H9 (cell line): ENCODE measurements around the gene GPR35. TPM values are rescaled to one million over a fixed set of nuclear protein-coding genes. Genes with fewer than 3 reads are reported as not detected.

ENCODE experiments used
- DNase-seq: peaks from one replicate; pipeline ENCODE4 v3.0.0-alpha.2; 2017
- H2AFZ ChIP-seq: one replicate; pipeline ENCODE4 v1.6.1; 2013; ENCODE audit warnings: mild to moderate bottlenecking, low read length, control low read depth, moderate library complexity
- H2AK5ac ChIP-seq: 2 replicates; pipeline ENCODE4 v1.6.1; 2013; ENCODE audit warnings: low read length, control low read depth, mixed read lengths; ENCODE audit not compliant: insufficient read length
- H2BK120ac ChIP-seq: one replicate; pipeline ENCODE4 v1.6.1; 2013; ENCODE audit warnings: low read depth, mild to moderate bottlenecking, low read length, control low read depth, inconsistent platforms; ENCODE audit not compliant: poor library complexity, severe bottlenecking
- H2BK12ac ChIP-seq: 2 replicates; pipeline ENCODE4 v1.6.1; 2013; ENCODE audit warnings: low read length, control low read depth, mixed read lengths, low read depth; ENCODE audit not compliant: insufficient read length
- H2BK15ac ChIP-seq: 2 replicates; pipeline ENCODE4 v1.6.1; 2013; ENCODE audit warnings: low read depth, low read length, control low read depth
- H2BK20ac ChIP-seq: one replicate; pipeline ENCODE4 v1.6.1; 2013; ENCODE audit warnings: low read depth, mild to moderate bottlenecking, low read length, control low read depth, inconsistent platforms; ENCODE audit not compliant: poor library complexity, severe bottlenecking
- H2BK5ac ChIP-seq: 2 replicates; pipeline ENCODE4 v1.6.1; 2013; ENCODE audit warnings: low read length, control low read depth, mixed read lengths; ENCODE audit not compliant: insufficient read length
- H3K14ac ChIP-seq: 2 replicates; pipeline ENCODE4 v1.6.1; 2013; ENCODE audit warnings: low read length, control low read depth; ENCODE audit not compliant: insufficient read depth
- H3K18ac ChIP-seq: 2 replicates; pipeline ENCODE4 v1.6.1; 2013; ENCODE audit warnings: low read depth, mild to moderate bottlenecking, mixed read lengths, low read length, control low read depth; ENCODE audit not compliant: insufficient read length
- H3K23ac ChIP-seq: 2 replicates; pipeline ENCODE4 v1.6.1; 2013; ENCODE audit warnings: low read length, control low read depth, mixed read lengths, low read depth; ENCODE audit not compliant: insufficient read length
- H3K23me2 ChIP-seq: 2 replicates; pipeline ENCODE4 v1.6.1; 2013; ENCODE audit warnings: low read depth, mild to moderate bottlenecking, mixed read lengths, low read length, control low read depth; ENCODE audit not compliant: insufficient read length, poor library complexity, severe bottlenecking
- H3K27ac ChIP-seq: 2 replicates; pipeline ENCODE4 v1.5.1; 2013; ENCODE audit warnings: low read length, control low read depth, mixed read lengths, low read depth; ENCODE audit not compliant: insufficient read length
- H3K27me3 ChIP-seq: 2 replicates; pipeline ENCODE4 v1.6.1; 2013; ENCODE audit warnings: low read length, control low read depth, inconsistent platforms; ENCODE audit not compliant: insufficient read depth
- H3K4ac ChIP-seq: 2 replicates; pipeline ENCODE4 v1.6.1; 2013; ENCODE audit warnings: low read depth, mild to moderate bottlenecking, control low read depth, inconsistent platforms, low read length, moderate library complexity
- H3K4me1 ChIP-seq: 2 replicates; pipeline ENCODE4 v1.6.1; 2013; ENCODE audit warnings: low read length, control low read depth, inconsistent platforms; ENCODE audit not compliant: insufficient read depth
- H3K4me2 ChIP-seq: 2 replicates; pipeline ENCODE4 v1.6.1; 2013; ENCODE audit warnings: low read length, control low read depth, mixed read lengths; ENCODE audit not compliant: insufficient read length, insufficient read depth
- H3K56ac ChIP-seq: 2 replicates; pipeline ENCODE4 v1.6.1; 2013; ENCODE audit warnings: low read depth, mild to moderate bottlenecking, mixed read lengths, low read length, control low read depth; ENCODE audit not compliant: insufficient read length
- H3K79me1 ChIP-seq: 2 replicates; pipeline ENCODE4 v1.6.1; 2013; ENCODE audit warnings: low read depth, mild to moderate bottlenecking, moderate library complexity, low read length, control low read depth, inconsistent platforms; ENCODE audit not compliant: insufficient read depth, poor library complexity, severe bottlenecking
- H3K79me2 ChIP-seq: 2 replicates; pipeline ENCODE4 v1.6.1; 2013; ENCODE audit warnings: low read length, control low read depth, inconsistent platforms; ENCODE audit not compliant: insufficient read depth
- H3K9ac ChIP-seq: 2 replicates; pipeline ENCODE4 v1.6.1; 2013; ENCODE audit warnings: low read length, control low read depth, mixed read lengths; ENCODE audit not compliant: insufficient read length; ENCODE audit errors: extremely low read depth
- H3K9me3 ChIP-seq: one replicate; pipeline ENCODE4 v1.6.1; 2013; ENCODE audit warnings: low read depth, low read length, inconsistent platforms; ENCODE audit not compliant: control insufficient read depth
- H3T11ph ChIP-seq: one replicate; pipeline ENCODE4 v1.6.1; 2013; ENCODE audit warnings: mild to moderate bottlenecking, low read length, control low read depth, inconsistent platforms
- H4K20me1 ChIP-seq: one replicate; pipeline ENCODE4 v1.6.1; 2013; ENCODE audit not compliant: control insufficient read depth, insufficient read length, insufficient read depth
- H4K5ac ChIP-seq: 2 replicates; pipeline ENCODE4 v1.6.1; 2013; ENCODE audit warnings: low read depth, mild to moderate bottlenecking, mixed read lengths, low read length, control low read depth; ENCODE audit not compliant: insufficient read length
- H4K8ac ChIP-seq: replicated peaks from 2 replicates; pipeline ENCODE4 v1.6.1; 2013; ENCODE audit warnings: low read length, control low read depth, mixed read lengths, low read depth; ENCODE audit not compliant: insufficient read length
- H4K91ac ChIP-seq: 2 replicates; pipeline ENCODE4 v1.6.1; 2013; ENCODE audit warnings: low read depth, mild to moderate bottlenecking, moderate library complexity, mixed read lengths, low read length, control low read depth; ENCODE audit not compliant: insufficient read length
- H3K27ac Mint-ChIP-seq, 3 experiments: 2 replicates in 2 of 3; 3 replicates in 1 of 3; pipeline ENCODE4 v1.8.0; 2020 to 2021; ENCODE audit warnings: mixed read lengths in 3 of 3, mild to moderate bottlenecking in 1 of 3, moderate library complexity in 1 of 3
- H3K27me3 Mint-ChIP-seq: 2 replicates; pipeline ENCODE4 v1.8.0; 2021; ENCODE audit warnings: low read depth, mild to moderate bottlenecking, moderate library complexity, mixed read lengths
- H3K36me3 Mint-ChIP-seq, 3 experiments: 2 replicates in 2 of 3; 3 replicates in 1 of 3; pipeline ENCODE4 v1.8.0; 2020 to 2021; ENCODE audit warnings: low read depth in 3 of 3, mixed read lengths in 3 of 3; ENCODE audit not compliant: insufficient read depth in 1 of 3
- H3K4me1 Mint-ChIP-seq, 2 experiments: 2 replicates each; pipeline ENCODE4 v1.8.0; 2020; ENCODE audit warnings: mixed read lengths in 2 of 2
- H3K4me3 Mint-ChIP-seq, 2 experiments: 2 replicates in 1 of 2; 3 replicates in 1 of 2; pipeline ENCODE4 v1.8.0; 2020 to 2021; ENCODE audit warnings: mild to moderate bottlenecking in 2 of 2, mixed read lengths in 2 of 2, moderate library complexity in 1 of 2
- H3K9me3 Mint-ChIP-seq, 2 experiments: 2 replicates in 1 of 2; 3 replicates in 1 of 2; pipeline ENCODE4 v1.8.0; 2020; ENCODE audit warnings: mild to moderate bottlenecking in 2 of 2, mixed read lengths in 2 of 2, moderate library complexity in 1 of 2
- CTCF ChIP-seq: fragments of 200-600 bp; sonication (generic); conservative IDR thresholded peaks from 3 replicates; pipeline ENCODE4 v1.8.0; 2021; ENCODE audit warnings: antibody characterized with exemption, mild to moderate bottlenecking
- WGBS: extraction: QIAGEN DNeasy Blood & Tissue Kit; methylation state at CpG from one replicate; pipeline ENCODE4 v1.1.7; 2013; ENCODE audit warnings: missing lambda C conversion rate, low lambda C conversion rate, mixed read lengths; ENCODE audit not compliant: insufficient read length; ENCODE audit errors: extremely low coverage; 5-methylcytosine and 5-hydroxymethylcytosine counted together
- total RNA-seq: library from RNA; stranded (reverse); gene quantifications from 2 replicates; pipeline ENCODE4 v1.2.1, GENCODE V29; 2021

The GPR35 gene
- total RNA-seq, 1 experiment from 2014 or later, result 1.4 TPM

DNA sequence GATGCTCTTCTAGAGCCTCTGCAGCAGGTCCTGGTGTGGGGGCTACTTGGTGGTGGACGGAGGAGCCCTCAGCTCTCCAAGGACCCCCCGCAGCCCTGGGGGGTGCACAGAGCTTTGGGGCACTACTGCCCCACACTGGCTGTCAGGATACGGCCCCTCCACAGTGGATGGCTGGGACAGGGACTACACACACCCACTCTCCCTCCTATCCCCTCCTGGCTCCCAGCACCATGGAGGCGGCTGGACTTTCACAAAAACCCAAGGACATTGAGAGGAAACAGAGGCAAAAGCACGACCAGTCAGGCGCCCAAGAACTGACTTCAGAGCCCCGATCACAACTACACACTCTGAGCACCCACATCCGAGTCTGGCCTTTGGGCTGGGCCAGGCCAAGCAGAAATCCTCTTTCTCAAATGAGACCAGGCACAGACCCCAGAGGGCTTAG lies 12.6 kb downstream of the GPR35 start:
- no peak for DNase-seq
- no peak for TF ChIP-seq CTCF
- Histone ChIP-seq H3K23ac (no peak overlapping the region), H3K27ac (no peak overlapping the region), H3K18ac (no peak overlapping the region), H3K79me2 (no peaks in the 10 kb centered on the region), H2AFZ (no peak overlapping the region), H3K4me2 (no peak overlapping the region), H3K27me3 (no peaks in the 10 kb centered on the region; the same call in 1 of the 2 replicates), H3K79me1 (no peaks in the 10 kb centered on the region), H4K8ac (no peak overlapping the region), H4K20me1 (no peaks in the 10 kb centered on the region), H3K9ac (no peak overlapping the region), H2BK20ac (no peak overlapping the region), H3K14ac (no peak overlapping the region), H3K4me1 (no peaks in the 10 kb centered on the region), H3T11ph (no peak overlapping the region), H3K4ac (no peak overlapping the region), H2BK120ac (no peak overlapping the region), H3K9me3 (peaks cover 9% of the 10 kb centered on the region), H4K91ac (no peak overlapping the region), H4K5ac (no peak overlapping the region), H2BK12ac (no peak overlapping the region), H2BK5ac (no peak overlapping the region), H2BK15ac (no peak overlapping the region), H3K23me2 (no peaks in the 10 kb centered on the region), H2AK5ac (no peak overlapping the region), H3K56ac (no peak overlapping the region)
- Mint-ChIP-seq H3K27ac (no peak overlapping the region; a peak in 1 of 7 replicates), H3K9me3 (peaks cover 29 to 41% of the 10 kb centered on the region in 2 experiments), H3K36me3 (peaks cover 0 to 14% (median 0%) of the 10 kb centered on the region in 3 experiments; a peak in 3 of 7 replicates), H3K27me3 (peaks cover 45% of the 10 kb centered on the region), H3K4me1 (no peaks in the 10 kb centered on the region), H3K4me3 (no peak overlapping the region)
- no CpG with 5 or more reads among the region's 8 CpGs for WGBS
